ENCODE measurements around the gene TRAPPC2B.
A peak's percentile ranks its signal among the peaks of the same experiment; 100 is the strongest.

TRAPPC2B gene

DNA sequence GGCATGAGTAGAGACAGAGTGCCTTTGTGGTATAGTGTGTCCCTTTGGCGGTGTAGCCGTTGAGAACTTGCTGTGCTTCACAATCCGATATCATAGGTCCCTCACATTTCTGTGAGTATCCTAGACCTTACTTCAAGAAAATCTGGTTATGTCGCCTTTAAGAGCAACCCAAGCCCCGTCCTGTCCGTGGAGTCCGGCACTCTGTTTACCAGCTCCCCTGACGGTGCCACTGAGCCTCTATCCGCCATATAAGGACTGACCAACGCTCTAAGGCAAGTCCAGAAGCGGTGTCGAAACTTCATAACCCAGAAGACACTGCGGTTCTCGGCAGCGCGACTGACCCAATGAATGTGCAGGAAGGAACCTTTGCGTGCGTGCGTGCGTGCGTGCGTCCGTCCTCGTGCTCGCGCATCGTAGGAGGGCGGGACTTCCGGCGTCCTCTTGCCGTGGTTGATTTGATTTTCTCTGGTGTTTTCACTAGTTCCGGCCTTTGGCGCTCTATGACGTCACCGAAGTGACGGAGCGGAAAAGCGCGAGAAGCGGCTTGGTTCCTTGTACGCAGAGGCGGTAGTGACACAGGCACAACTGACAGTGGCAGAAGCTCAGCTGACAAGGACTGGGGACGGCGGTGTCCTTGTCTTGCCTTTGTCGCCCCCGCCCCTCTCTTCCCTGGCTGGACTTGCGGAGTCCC is at the start of gene TRAPPC2B, which contains the start of gene ZNF547:
TRAPPC2B (plus strand) TSS at position 555 of the 691 bp plus-strand sequence. CDS start 1,283 bp downstream, outside the sequence.
ZNF547 (plus strand) TSS at position 555 of the 691 bp plus-strand sequence. CDS start 5,005 bp downstream, outside the sequence.
- Histone ChIP-seq H3K9me3 (ENCODE audit: low read length) (peaks cover 8% of the 10 kb centered on the region), H3K9ac (ENCODE audit: low read length) (peak within 1 kb of the TSS; percentile 77), H3K4me3 (ENCODE audit: low read depth in 1 of 2, low read length in 2 of 2) (peak within 1 kb of the TSS; percentile 56 to 75), H3K36me3 (ENCODE audit: insufficient read depth, low read length) (peaks cover 11% of the 10 kb centered on the region), H3K27ac (ENCODE audit: low read depth, low read length) (peak within 1 kb of the TSS; percentile 65), H3K27me3 (ENCODE audit: control insufficient read depth in 1 of 2, insufficient read depth in 2 of 2, low read length in 2 of 2) (no peaks in the 10 kb centered on the region), H3K4me1 (ENCODE audit: insufficient read depth, low read length) (peaks cover 13% of the 10 kb centered on the region)

DNA sequence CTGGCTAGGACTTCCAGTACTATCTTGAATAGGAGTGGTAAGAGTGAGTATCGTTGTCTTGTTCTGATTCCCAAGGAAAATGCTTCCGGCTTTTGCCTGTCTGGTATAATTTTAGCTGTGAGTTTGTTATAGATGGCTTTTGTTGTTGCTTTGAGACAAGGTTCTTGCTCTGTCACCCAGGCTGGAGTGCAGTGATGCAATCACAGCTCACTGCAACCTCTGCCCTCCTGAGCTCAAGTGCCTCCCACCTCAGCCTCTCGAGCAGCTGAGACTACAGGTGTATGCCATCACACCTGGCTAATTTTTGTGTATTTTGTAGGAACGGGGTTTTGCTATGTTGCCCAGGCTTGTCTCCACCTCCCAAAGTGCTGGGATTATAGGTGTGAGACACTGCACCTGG is 49.2 kb upstream of the TRAPPC2B start:
- H3K9me3 ChIP-seq (ENCODE audit: low read length): no peaks in the 10 kb centered on the region
- no peak overlapping the region for H3K4me3 ChIP-seq (ENCODE audit: low read depth in 1 of 2, low read length in 2 of 2)
- no peaks in the 10 kb centered on the region for H3K4me1 ChIP-seq (ENCODE audit: insufficient read depth, low read length)
- H3K9ac ChIP-seq (ENCODE audit: low read length): no peak overlapping the region
- H3K36me3 ChIP-seq (ENCODE audit: insufficient read depth, low read length): no peaks in the 10 kb centered on the region
- H3K27me3 ChIP-seq (ENCODE audit: control insufficient read depth in 1 of 2, insufficient read depth in 2 of 2, low read length in 2 of 2): no peaks in the 10 kb centered on the region
- no peak overlapping the region for H3K27ac ChIP-seq (ENCODE audit: low read depth, low read length)

DNA sequence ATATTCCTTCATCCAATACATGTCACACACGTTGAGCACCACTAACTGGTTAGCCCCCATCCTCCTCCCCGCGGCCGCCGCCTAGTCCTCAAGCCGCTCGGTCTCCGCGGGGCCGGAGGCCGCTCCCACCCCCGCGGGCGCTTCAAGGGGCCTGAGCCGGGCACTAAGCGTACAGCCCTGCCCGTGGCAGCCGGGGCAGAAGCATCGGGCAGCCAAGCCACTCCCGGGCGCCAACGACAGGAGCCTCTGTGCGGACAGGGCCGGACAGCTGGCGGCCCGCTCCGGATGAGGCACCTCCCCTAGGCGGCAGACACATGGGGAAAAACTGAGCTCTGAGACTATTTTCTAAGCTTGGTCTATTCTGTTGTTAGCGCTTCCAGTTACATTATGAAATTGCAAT is 45.8 kb upstream of the TRAPPC2B start:
- Histone ChIP-seq H3K27me3 (ENCODE audit: control insufficient read depth in 1 of 2, insufficient read depth in 2 of 2, low read length in 2 of 2) (no peaks in the 10 kb centered on the region), H3K9me3 (ENCODE audit: low read length) (no peaks in the 10 kb centered on the region), H3K36me3 (ENCODE audit: insufficient read depth, low read length) (no peaks in the 10 kb centered on the region), H3K4me3 (ENCODE audit: low read depth in 1 of 2, low read length in 2 of 2) (no peak overlapping the region), H3K9ac (ENCODE audit: low read length) (no peak overlapping the region), H3K4me1 (ENCODE audit: insufficient read depth, low read length) (peaks cover 12% of the 10 kb centered on the region), H3K27ac (ENCODE audit: low read depth, low read length) (no peak overlapping the region)

DNA sequence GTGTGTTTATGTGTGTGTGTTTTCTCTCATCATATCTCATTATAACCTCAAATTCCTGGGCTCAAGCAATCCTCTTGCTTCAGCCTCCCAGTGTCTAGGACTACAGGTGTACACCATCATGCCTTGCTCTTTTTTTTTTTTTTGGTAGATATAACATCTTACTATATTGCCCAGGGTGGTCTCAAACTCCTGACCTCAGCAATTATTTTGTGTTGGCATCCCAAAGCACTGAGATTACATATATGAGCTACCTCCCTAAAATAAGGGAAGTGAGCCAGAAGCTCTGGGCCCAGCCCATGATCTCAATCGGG is 43.5 kb upstream of the TRAPPC2B start:
- Histone ChIP-seq H3K9me3 (ENCODE audit: low read length) (no peaks in the 10 kb centered on the region), H3K27me3 (ENCODE audit: control insufficient read depth in 1 of 2, insufficient read depth in 2 of 2, low read length in 2 of 2) (no peaks in the 10 kb centered on the region), H3K9ac (ENCODE audit: low read length) (peak overlapping the region; percentile 29), H3K4me1 (ENCODE audit: insufficient read depth, low read length) (peaks cover 12% of the 10 kb centered on the region), H3K36me3 (ENCODE audit: insufficient read depth, low read length) (peaks cover 14% of the 10 kb centered on the region), H3K4me3 (ENCODE audit: low read depth in 1 of 2, low read length in 2 of 2) (peak overlapping the region; percentile 76 to 80), H3K27ac (ENCODE audit: low read depth, low read length) (peak overlapping the region; percentile 85)

DNA sequence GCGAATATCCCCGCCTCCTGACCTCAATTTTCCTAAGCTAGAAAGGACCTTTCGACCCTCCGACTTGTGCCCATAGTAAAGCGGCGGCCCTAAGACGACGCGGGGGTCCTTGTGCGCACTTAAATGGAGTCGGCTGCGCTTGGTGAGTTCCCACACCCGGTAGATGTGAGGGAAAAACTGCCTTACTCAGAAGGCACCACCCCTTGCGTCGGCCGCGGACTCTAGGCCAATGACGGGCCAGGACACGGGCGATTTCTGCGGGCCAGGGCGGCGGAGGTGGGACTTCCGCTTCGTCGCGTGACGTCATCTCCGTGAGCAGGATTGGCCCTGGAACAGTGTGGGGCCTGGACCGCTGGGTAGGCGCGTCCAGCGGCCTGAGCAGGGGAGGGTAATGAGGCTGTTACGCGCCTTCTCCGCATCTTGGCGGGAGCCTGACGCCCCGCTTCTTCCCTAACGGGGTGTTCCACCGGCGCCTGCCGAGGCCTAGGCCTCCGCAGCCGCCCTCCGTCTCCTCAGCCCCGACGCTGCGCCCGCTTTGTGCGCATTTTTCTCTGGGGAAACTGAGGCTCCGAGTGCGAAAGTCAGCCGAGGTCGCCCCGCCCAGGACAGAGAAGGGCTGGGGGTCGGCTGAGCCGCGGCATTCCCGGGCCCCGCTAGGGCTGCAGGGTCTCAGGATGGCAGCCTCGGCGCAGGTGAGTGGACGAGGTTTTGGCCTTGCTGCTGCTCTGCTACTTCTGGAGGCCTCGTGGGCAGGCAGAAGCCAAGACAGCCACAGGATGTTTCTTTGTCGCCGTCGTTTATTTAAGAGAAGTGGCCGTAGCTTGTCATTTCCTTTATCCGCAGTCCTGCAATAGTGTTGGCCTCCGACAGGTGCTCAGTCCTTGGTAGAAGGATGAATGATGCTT is 42.9 kb upstream of the TRAPPC2B start, which contains the start of gene ZNF543:
ZNF543 (plus strand) TSS at position 293 of the 905 bp plus-strand sequence; CDS start at position 675, 382 bp downstream.
- H3K27me3 ChIP-seq (ENCODE audit: control insufficient read depth in 1 of 2, insufficient read depth in 2 of 2, low read length in 2 of 2): no peaks in the 10 kb centered on the region
- H3K36me3 ChIP-seq (ENCODE audit: insufficient read depth, low read length): peaks cover 20% of the 10 kb centered on the region
- H3K9ac ChIP-seq (ENCODE audit: low read length): peak within 1 kb of the TSS; percentile 82
- H3K4me3 ChIP-seq (ENCODE audit: low read depth in 1 of 2, low read length in 2 of 2): peak within 1 kb of the TSS; percentile 76 to 80
- no peaks in the 10 kb centered on the region for H3K9me3 ChIP-seq (ENCODE audit: low read length)
- H3K4me1 ChIP-seq (ENCODE audit: insufficient read depth, low read length): peaks cover 12% of the 10 kb centered on the region
- H3K27ac ChIP-seq (ENCODE audit: low read depth, low read length): peak within 1 kb of the TSS; percentile 85

DNA sequence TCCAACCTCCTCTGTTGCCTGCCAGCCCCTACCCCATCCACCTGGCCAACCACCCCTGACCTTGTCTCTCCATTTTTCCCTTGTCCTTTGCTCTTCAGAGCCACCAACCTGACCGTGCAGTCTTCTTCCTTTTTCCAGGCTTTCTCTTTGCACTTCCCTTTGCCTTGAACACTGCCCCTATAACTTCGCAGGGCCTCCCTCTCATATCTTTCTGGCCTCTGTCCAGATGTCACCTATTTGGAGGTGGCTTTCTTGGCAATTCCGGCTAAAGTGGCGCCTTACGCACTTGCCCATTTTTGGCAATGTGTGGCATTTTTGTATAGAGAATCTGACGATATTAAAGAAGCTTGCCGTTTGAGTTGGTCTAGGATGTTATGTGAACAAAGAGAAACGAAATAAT is 42.2 kb upstream of the TRAPPC2B start:
- Histone ChIP-seq H3K27me3 (ENCODE audit: control insufficient read depth in 1 of 2, insufficient read depth in 2 of 2, low read length in 2 of 2) (no peaks in the 10 kb centered on the region), H3K4me3 (ENCODE audit: low read depth in 1 of 2, low read length in 2 of 2) (peak overlapping the region; percentile 76 to 80), H3K9ac (ENCODE audit: low read length) (peak overlapping the region; percentile 82), H3K4me1 (ENCODE audit: insufficient read depth, low read length) (peaks cover 12% of the 10 kb centered on the region), H3K36me3 (ENCODE audit: insufficient read depth, low read length) (peaks cover 27% of the 10 kb centered on the region), H3K9me3 (ENCODE audit: low read length) (no peaks in the 10 kb centered on the region), H3K27ac (ENCODE audit: low read depth, low read length) (no peak overlapping the region)

DNA sequence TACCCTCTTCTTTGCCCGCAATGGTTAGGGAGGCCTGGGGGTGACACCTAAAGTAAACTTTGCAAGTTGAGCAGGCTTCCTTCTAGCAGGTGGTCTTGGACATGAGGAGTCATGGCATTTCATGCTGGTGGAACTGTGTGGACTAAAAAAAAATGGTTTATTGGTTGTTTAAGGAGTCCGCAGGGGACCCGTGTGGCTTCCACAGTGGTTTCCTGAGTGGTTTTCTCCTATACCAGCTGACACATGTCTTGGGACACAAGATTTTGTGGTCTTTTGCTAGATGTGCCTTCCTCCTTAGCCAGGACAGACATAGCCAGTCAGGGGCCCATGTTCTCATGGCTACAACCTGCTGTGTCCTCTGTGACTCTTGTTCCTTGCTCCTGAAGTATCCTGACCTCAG is 41.6 kb upstream of the TRAPPC2B start:
- Histone ChIP-seq H3K9ac (ENCODE audit: low read length) (no peak overlapping the region), H3K36me3 (ENCODE audit: insufficient read depth, low read length) (peaks cover 33% of the 10 kb centered on the region), H3K4me3 (ENCODE audit: low read depth in 1 of 2, low read length in 2 of 2) (peak overlapping the region; percentile 76 to 80), H3K27me3 (ENCODE audit: control insufficient read depth in 1 of 2, insufficient read depth in 2 of 2, low read length in 2 of 2) (no peaks in the 10 kb centered on the region), H3K27ac (ENCODE audit: low read depth, low read length) (no peak overlapping the region), H3K4me1 (ENCODE audit: insufficient read depth, low read length) (peaks cover 12% of the 10 kb centered on the region), H3K9me3 (ENCODE audit: low read length) (no peaks in the 10 kb centered on the region)

DNA sequence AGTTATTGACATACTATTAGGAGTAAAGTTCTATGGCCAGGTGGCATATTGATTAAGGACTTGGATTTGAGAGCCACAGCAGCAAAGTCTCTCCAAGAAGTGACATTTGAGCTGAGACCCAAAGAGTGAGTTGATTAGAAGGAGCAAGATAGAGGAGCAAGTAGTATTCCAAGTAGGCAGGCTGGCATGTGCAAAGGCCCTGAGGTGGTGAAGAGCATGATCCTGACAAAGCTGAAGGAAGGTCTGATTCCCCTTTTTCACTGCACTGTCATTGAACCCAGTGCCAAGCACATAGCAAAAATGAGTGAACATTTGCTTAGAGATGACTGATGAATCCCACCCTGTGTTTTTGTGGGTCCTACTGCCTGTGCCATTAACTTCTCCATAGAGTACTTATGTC is 38.4 kb upstream of the TRAPPC2B start:
- Histone ChIP-seq H3K27ac (ENCODE audit: low read depth, low read length) (no peak overlapping the region), H3K36me3 (ENCODE audit: insufficient read depth, low read length) (peaks cover 58% of the 10 kb centered on the region), H3K9me3 (ENCODE audit: low read length) (peaks cover 18% of the 10 kb centered on the region), H3K4me3 (ENCODE audit: low read depth in 1 of 2, low read length in 2 of 2) (no peak overlapping the region), H3K4me1 (ENCODE audit: insufficient read depth, low read length) (peaks cover 12% of the 10 kb centered on the region), H3K27me3 (ENCODE audit: control insufficient read depth in 1 of 2, insufficient read depth in 2 of 2, low read length in 2 of 2) (no peaks in the 10 kb centered on the region), H3K9ac (ENCODE audit: low read length) (no peak overlapping the region)

DNA sequence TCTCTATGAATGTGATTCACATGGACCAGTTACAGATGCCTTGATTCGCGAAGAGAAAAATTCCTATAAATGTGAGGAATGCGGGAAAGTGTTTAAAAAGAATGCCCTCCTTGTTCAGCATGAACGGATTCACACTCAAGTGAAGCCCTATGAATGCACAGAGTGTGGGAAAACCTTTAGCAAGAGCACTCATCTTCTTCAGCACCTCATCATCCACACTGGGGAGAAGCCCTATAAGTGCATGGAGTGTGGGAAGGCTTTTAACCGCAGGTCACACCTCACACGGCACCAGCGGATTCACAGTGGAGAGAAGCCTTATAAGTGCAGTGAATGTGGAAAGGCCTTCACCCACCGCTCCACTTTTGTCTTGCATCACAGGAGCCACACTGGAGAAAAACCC is 35.4 kb upstream of the TRAPPC2B start:
- H3K27me3 ChIP-seq (ENCODE audit: control insufficient read depth in 1 of 2, insufficient read depth in 2 of 2, low read length in 2 of 2): no peaks in the 10 kb centered on the region
- no peak overlapping the region for H3K27ac ChIP-seq (ENCODE audit: low read depth, low read length)
- H3K4me3 ChIP-seq (ENCODE audit: low read depth in 1 of 2, low read length in 2 of 2): peak overlapping the region in 1 of 2 donors; percentile 8
- H3K4me1 ChIP-seq (ENCODE audit: insufficient read depth, low read length): no peaks in the 10 kb centered on the region
- H3K36me3 ChIP-seq (ENCODE audit: insufficient read depth, low read length): peaks cover 58% of the 10 kb centered on the region
- H3K9me3 ChIP-seq (ENCODE audit: low read length): peaks cover 18% of the 10 kb centered on the region
- no peak overlapping the region for H3K9ac ChIP-seq (ENCODE audit: low read length)

DNA sequence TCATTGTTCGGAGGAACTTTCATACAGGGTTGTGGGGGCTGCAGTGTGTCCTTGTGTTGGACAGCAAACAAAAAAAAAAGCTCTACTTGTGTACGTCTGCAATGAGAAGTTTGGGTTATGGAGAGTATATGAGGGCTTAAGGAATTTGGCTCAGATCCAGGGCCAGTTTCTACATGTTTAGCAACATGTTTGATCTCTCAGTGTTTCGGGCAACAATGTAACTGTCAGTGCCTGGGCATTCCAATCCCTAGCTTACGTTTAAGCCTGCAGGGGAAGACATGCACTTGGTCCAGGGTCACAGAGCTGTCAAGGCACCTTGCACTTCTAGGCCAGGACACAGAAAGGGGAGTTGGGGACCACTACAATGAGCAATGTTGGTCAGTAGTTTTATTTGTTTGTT is 29.2 kb upstream of the TRAPPC2B start:
- Histone ChIP-seq H3K4me3 (ENCODE audit: low read depth in 1 of 2, low read length in 2 of 2) (no peak overlapping the region), H3K27ac (ENCODE audit: low read depth, low read length) (no peak overlapping the region)

DNA sequence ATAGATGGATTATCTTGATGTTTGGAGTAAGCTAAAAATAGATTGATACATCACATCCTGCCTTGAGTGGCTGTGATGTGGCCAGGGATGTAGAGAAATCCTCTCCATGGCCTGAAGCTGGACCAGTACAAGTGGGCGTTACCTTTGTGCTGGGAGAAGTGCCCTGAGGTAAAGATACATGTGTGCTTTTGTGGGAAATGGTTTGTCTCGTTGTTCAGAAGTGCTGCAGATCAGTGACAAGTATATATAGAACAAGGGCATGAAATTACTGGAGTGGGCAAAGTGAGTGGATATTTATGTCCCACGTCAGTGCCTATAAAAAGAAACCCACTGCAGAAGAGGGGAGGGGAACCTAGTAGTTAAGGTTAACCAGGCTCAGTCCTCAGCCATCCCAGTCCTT is 24.5 kb upstream of the TRAPPC2B start:
- no peaks in the 10 kb centered on the region for H3K4me1 ChIP-seq (ENCODE audit: insufficient read depth, low read length)
- H3K4me3 ChIP-seq (ENCODE audit: low read depth in 1 of 2, low read length in 2 of 2): no peak overlapping the region
- H3K9me3 ChIP-seq (ENCODE audit: low read length): no peaks in the 10 kb centered on the region
- no peaks in the 10 kb centered on the region for H3K27me3 ChIP-seq (ENCODE audit: control insufficient read depth in 1 of 2, insufficient read depth in 2 of 2, low read length in 2 of 2)
- H3K27ac ChIP-seq (ENCODE audit: low read depth, low read length): no peak overlapping the region
- no peak overlapping the region for H3K9ac ChIP-seq (ENCODE audit: low read length)
- no peaks in the 10 kb centered on the region for H3K36me3 ChIP-seq (ENCODE audit: insufficient read depth, low read length)

More for the DNA sequence above, 29.2 kb upstream of the TRAPPC2B start:
- Histone ChIP-seq H3K9ac (ENCODE audit: low read length) (no peak overlapping the region), H3K27me3 (ENCODE audit: control insufficient read depth in 1 of 2, insufficient read depth in 2 of 2, low read length in 2 of 2) (no peaks in the 10 kb centered on the region), H3K36me3 (ENCODE audit: insufficient read depth, low read length) (peaks cover under 1% of the 10 kb centered on the region), H3K4me1 (ENCODE audit: insufficient read depth, low read length) (no peaks in the 10 kb centered on the region), H3K9me3 (ENCODE audit: low read length) (peaks cover 2% of the 10 kb centered on the region)

Data from muscle layer of colon (tissue), 2 donors.